GM23338 (cell line): Measurements from ENCODE around the gene PTPRJ. TPM values are rescaled to one million over a fixed set of nuclear protein-coding genes. Genes with fewer than 3 reads are reported as not detected.

Source experiments
- ATAC-seq: fragments of 200-7000 bp; cut with Tn5 transposase; 3 replicates; pipeline ENCODE4 v1.9.1; 2020
- DNase-seq: peaks from one replicate; pipeline ENCODE4 v3.0.0-alpha.2; 2015; ENCODE audit warnings: low spot score
- H2AFZ ChIP-seq: fragments of 200-600 bp; sonication (generic); 2 replicates; pipeline ENCODE4 v1.8.0; 2016; ENCODE audit warnings: antibody characterized with exemption, mild to moderate bottlenecking, moderate library complexity
- H3F3A ChIP-seq: fragments of 200-600 bp; sonication (generic); replicated peaks from 2 replicates; pipeline ENCODE4 v1.8.0; 2017; ENCODE audit warnings: antibody characterized with exemption, mixed run types, low read depth
- H3K27ac ChIP-seq: fragments of 200-600 bp; sonication (generic); 2 replicates; pipeline ENCODE4 v1.6.1; 2016; ENCODE audit warnings: low read depth
- H3K27me3 ChIP-seq: fragments of 200-600 bp; sonication (generic); 2 replicates; pipeline ENCODE4 v1.8.0; 2016; ENCODE audit warnings: mild to moderate bottlenecking, mixed run types, moderate library complexity; ENCODE audit not compliant: insufficient read depth
- H3K36me3 ChIP-seq: fragments of 200-600 bp; sonication (generic); 2 replicates; pipeline ENCODE4 v1.8.0; 2016; ENCODE audit warnings: mild to moderate bottlenecking; ENCODE audit not compliant: insufficient read depth
- H3K4me1 ChIP-seq: fragments of 200-600 bp; sonication (generic); 2 replicates; pipeline ENCODE4 v1.8.0; 2016; ENCODE audit warnings: mild to moderate bottlenecking, moderate library complexity; ENCODE audit not compliant: insufficient read depth
- H3K4me2 ChIP-seq: fragments of 200-600 bp; sonication (generic); 2 replicates; pipeline ENCODE4 v1.7.1; 2017; ENCODE audit warnings: mixed run types
- H3K4me3 ChIP-seq: fragments of 200-600 bp; sonication (generic); 2 replicates; pipeline ENCODE4 v1.6.1; 2016; ENCODE audit warnings: mixed run types
- H3K79me2 ChIP-seq: fragments of 200-600 bp; sonication (generic); replicated peaks from 2 replicates; pipeline ENCODE4 v1.8.0; 2017; ENCODE audit warnings: mild to moderate bottlenecking; ENCODE audit not compliant: insufficient read depth
- H3K9me2 ChIP-seq: fragments of 200-600 bp; sonication (generic); 2 replicates; pipeline ENCODE4 v1.8.0; 2017; ENCODE audit not compliant: insufficient read depth
- H4K20me1 ChIP-seq: fragments of 200-600 bp; sonication (generic); replicated peaks from 2 replicates; pipeline ENCODE4 v1.8.0; 2017; ENCODE audit warnings: mild to moderate bottlenecking; ENCODE audit not compliant: insufficient read depth
- H3K27ac Mint-ChIP-seq: 2 replicates; pipeline ENCODE4 v1.8.0; 2020; ENCODE audit warnings: inconsistent platforms, mild to moderate bottlenecking, moderate library complexity, mixed read lengths
- H3K27me3 Mint-ChIP-seq: 3 replicates; pipeline ENCODE4 v1.8.0; 2022; ENCODE audit warnings: low read depth, mild to moderate bottlenecking, moderate library complexity, mixed read lengths, inconsistent platforms; ENCODE audit not compliant: insufficient read depth, poor library complexity
- H3K36me3 Mint-ChIP-seq: 3 replicates; pipeline ENCODE4 v1.8.0; 2021; ENCODE audit warnings: low read depth, mild to moderate bottlenecking, inconsistent platforms, moderate library complexity, mixed read lengths
- H3K4me1 Mint-ChIP-seq: 3 replicates; pipeline ENCODE4 v1.8.0; 2020; ENCODE audit warnings: mild to moderate bottlenecking, inconsistent platforms, mixed read lengths
- H3K4me3 Mint-ChIP-seq: 3 replicates; pipeline ENCODE4 v1.8.0; 2021; ENCODE audit warnings: moderate library complexity, mild to moderate bottlenecking, inconsistent platforms, mixed read lengths
- H3K9me3 Mint-ChIP-seq: 3 replicates; pipeline ENCODE4 v1.8.0; 2020; ENCODE audit warnings: moderate library complexity, mild to moderate bottlenecking, inconsistent platforms, mixed read lengths
- CREB1 ChIP-seq: fragments of 250-450 bp; sonication (Bioruptor Pico); IDR thresholded peaks from 2 replicates; pipeline ENCODE4 v1.5.0; 2020; ENCODE audit warnings: low read depth, mild to moderate bottlenecking, moderate library complexity
- EZH2 ChIP-seq: fragments of 200-600 bp; sonication (generic); IDR thresholded peaks from one replicate; pipeline ENCODE4 v1.8.0; 2017; ENCODE audit warnings: antibody characterized with exemption, mild to moderate bottlenecking, low read depth; ENCODE audit not compliant: unreplicated experiment
- EZH2phosphoT487 ChIP-seq: fragments of 200-600 bp; sonication (generic); IDR thresholded peaks from one replicate; pipeline ENCODE4 v1.8.1; 2018; ENCODE audit warnings: antibody characterized with exemption; ENCODE audit not compliant: unreplicated experiment
- JUNB ChIP-seq: IDR thresholded peaks from one replicate; pipeline ENCODE4 v1.6.1; 2016; ENCODE audit warnings: antibody characterized with exemption; ENCODE audit not compliant: unreplicated experiment
- NANOG ChIP-seq: IDR thresholded peaks from 2 replicates; pipeline ENCODE4 v1.6.1; 2016; ENCODE audit warnings: antibody characterized with exemption, borderline replicate concordance
- POLR2AphosphoS5 ChIP-seq: IDR thresholded peaks from 2 replicates; pipeline ENCODE4 v1.6.1; 2016; ENCODE audit warnings: antibody characterized with exemption, low read depth
- STAT1 ChIP-seq: IDR thresholded peaks from one replicate; pipeline ENCODE4 v1.6.1; 2016; ENCODE audit warnings: antibody characterized with exemption; ENCODE audit not compliant: unreplicated experiment
- ZNF114 ChIP-seq: fragments of 250-450 bp; sonication (Bioruptor Pico); IDR thresholded peaks from 2 replicates; pipeline ENCODE4 v1.5.0; 2020; ENCODE audit warnings: mild to moderate bottlenecking, moderate library complexity
- ZNF331 ChIP-seq: fragments of 250-450 bp; sonication (Bioruptor Pico); IDR thresholded peaks from 2 replicates; pipeline ENCODE4 v1.5.0; 2020; ENCODE audit warnings: low read depth, mild to moderate bottlenecking, moderate library complexity
- polyA plus RNA-seq: library from polyadenylated mRNA; unstranded; fragments of >200 nt; fragmentation: Nextera tagmentation; extraction: Ambion mirVana; gene quantifications from 2 replicates; pipeline ENCODE4 v1.2.1, GENCODE V29; 2016
- total RNA-seq: library from RNA; depleted of rRNA; stranded (reverse); fragments of >200 nt; shearing (Covaris generic); gene quantifications from 2 replicates; pipeline ENCODE4 v1.2.3, GENCODE V29; 2014
- TF ChIP-seq, protein P1 (sequence below): IDR thresholded peaks from 2 replicates; pipeline ENCODE4 v1.6.1; 2016; ENCODE audit warnings: antibody characterized with exemption
- TF ChIP-seq, protein P2 (sequence below), 2 experiments: fragments of 200-600 bp in 1 of 2; sonication (generic) in 1 of 2; conservative IDR thresholded peaks; 2 replicates each; pipeline versions ENCODE4 v1.5.1 to v1.6.1; 2016 to 2017; ENCODE audit warnings: antibody characterized with exemption in 2 of 2, low read depth in 2 of 2, mild to moderate bottlenecking in 2 of 2, moderate library complexity in 1 of 2
- TF ChIP-seq, protein P3 (sequence below): fragments of 250-450 bp; sonication (Bioruptor Pico); IDR thresholded peaks from 2 replicates; pipeline ENCODE4 v1.5.0; 2020; ENCODE audit warnings: mild to moderate bottlenecking, moderate library complexity
- TF ChIP-seq, protein P4 (sequence below): IDR thresholded peaks from one replicate; pipeline ENCODE4 v1.6.1; 2018; ENCODE audit warnings: antibody characterized with exemption; ENCODE audit not compliant: unreplicated experiment

The PTPRJ gene
- total and polyA plus RNA-seq, 2 experiments from 2014 or later: 4.2 to 16.0 TPM

DNA sequence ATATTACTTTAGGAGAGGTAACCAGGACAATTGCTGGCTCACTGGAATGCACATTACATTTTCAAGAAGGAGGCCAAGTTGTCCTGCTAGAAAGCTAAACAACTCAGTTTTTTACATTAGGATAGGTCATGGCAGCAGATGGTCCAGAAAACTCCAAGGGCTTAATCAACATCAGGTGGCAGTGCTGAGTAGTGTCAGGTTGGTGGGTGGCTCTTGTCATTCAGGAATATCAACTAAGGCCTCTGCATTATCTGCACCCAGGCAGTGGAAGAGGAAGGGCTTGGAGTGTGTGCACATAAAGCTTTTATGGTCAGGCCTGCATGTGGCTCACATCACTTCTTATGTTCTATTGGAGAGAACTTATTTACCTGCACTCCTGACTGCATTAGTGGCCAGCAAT lies 204.1 kb downstream of the PTPRJ start:
- TF ChIP-seq CREB1 (CRISPR knock-in tag) (no peak), NANOG (no peak), POLR2AphosphoS5 (no peak), ZNF114 (no peak), ZNF331 (CRISPR knock-in tag) (no peak), STAT1 (no peak), EZH2 (no peak), EZH2phosphoT487 (no peak), JUNB (no peak)
- TF ChIP-seq, protein P1, sequence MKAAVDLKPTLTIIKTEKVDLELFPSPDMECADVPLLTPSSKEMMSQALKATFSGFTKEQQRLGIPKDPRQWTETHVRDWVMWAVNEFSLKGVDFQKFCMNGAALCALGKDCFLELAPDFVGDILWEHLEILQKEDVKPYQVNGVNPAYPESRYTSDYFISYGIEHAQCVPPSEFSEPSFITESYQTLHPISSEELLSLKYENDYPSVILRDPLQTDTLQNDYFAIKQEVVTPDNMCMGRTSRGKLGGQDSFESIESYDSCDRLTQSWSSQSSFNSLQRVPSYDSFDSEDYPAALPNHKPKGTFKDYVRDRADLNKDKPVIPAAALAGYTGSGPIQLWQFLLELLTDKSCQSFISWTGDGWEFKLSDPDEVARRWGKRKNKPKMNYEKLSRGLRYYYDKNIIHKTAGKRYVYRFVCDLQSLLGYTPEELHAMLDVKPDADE: no peak
- TF ChIP-seq, protein P2, sequence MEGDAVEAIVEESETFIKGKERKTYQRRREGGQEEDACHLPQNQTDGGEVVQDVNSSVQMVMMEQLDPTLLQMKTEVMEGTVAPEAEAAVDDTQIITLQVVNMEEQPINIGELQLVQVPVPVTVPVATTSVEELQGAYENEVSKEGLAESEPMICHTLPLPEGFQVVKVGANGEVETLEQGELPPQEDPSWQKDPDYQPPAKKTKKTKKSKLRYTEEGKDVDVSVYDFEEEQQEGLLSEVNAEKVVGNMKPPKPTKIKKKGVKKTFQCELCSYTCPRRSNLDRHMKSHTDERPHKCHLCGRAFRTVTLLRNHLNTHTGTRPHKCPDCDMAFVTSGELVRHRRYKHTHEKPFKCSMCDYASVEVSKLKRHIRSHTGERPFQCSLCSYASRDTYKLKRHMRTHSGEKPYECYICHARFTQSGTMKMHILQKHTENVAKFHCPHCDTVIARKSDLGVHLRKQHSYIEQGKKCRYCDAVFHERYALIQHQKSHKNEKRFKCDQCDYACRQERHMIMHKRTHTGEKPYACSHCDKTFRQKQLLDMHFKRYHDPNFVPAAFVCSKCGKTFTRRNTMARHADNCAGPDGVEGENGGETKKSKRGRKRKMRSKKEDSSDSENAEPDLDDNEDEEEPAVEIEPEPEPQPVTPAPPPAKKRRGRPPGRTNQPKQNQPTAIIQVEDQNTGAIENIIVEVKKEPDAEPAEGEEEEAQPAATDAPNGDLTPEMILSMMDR (conservative IDR thresholded peaks at IDR 0.05; ENCODE audit: low read depth in 2 of 2): no peak
- TF ChIP-seq, protein P3, sequence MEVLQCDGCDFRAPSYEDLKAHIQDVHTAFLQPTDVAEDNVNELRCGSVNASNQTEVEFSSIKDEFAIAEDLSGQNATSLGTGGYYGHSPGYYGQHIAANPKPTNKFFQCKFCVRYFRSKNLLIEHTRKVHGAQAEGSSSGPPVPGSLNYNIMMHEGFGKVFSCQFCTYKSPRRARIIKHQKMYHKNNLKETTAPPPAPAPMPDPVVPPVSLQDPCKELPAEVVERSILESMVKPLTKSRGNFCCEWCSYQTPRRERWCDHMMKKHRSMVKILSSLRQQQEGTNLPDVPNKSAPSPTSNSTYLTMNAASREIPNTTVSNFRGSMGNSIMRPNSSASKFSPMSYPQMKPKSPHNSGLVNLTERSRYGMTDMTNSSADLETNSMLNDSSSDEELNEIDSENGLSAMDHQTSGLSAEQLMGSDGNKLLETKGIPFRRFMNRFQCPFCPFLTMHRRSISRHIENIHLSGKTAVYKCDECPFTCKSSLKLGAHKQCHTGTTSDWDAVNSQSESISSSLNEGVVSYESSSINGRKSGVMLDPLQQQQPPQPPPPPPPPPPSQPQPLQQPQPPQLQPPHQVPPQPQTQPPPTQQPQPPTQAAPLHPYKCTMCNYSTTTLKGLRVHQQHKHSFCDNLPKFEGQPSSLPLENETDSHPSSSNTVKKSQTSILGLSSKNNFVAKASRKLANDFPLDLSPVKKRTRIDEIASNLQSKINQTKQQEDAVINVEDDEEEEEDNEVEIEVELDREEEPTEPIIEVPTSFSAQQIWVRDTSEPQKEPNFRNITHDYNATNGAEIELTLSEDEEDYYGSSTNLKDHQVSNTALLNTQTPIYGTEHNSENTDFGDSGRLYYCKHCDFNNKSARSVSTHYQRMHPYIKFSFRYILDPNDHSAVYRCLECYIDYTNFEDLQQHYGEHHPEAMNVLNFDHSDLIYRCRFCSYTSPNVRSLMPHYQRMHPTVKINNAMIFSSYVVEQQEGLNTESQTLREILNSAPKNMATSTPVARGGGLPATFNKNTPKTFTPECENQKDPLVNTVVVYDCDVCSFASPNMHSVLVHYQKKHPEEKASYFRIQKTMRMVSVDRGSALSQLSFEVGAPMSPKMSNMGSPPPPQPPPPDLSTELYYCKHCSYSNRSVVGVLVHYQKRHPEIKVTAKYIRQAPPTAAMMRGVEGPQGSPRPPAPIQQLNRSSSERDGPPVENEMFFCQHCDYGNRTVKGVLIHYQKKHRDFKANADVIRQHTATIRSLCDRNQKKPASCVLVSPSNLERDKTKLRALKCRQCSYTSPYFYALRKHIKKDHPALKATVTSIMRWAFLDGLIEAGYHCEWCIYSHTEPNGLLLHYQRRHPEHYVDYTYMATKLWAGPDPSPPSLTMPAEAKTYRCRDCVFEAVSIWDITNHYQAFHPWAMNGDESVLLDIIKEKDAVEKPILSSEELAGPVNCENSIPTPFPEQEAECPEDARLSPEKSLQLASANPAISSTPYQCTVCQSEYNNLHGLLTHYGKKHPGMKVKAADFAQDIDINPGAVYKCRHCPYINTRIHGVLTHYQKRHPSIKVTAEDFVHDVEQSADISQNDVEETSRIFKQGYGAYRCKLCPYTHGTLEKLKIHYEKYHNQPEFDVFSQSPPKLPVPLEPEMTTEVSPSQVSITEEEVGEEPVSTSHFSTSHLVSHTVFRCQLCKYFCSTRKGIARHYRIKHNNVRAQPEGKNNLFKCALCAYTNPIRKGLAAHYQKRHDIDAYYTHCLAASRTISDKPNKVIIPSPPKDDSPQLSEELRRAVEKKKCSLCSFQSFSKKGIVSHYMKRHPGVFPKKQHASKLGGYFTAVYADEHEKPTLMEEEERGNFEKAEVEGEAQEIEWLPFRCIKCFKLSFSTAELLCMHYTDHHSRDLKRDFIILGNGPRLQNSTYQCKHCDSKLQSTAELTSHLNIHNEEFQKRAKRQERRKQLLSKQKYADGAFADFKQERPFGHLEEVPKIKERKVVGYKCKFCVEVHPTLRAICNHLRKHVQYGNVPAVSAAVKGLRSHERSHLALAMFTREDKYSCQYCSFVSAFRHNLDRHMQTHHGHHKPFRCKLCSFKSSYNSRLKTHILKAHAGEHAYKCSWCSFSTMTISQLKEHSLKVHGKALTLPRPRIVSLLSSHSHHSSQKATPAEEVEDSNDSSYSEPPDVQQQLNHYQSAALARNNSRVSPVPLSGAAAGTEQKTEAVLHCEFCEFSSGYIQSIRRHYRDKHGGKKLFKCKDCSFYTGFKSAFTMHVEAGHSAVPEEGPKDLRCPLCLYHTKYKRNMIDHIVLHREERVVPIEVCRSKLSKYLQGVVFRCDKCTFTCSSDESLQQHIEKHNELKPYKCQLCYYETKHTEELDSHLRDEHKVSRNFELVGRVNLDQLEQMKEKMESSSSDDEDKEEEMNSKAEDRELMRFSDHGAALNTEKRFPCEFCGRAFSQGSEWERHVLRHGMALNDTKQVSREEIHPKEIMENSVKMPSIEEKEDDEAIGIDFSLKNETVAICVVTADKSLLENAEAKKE: no peak
- TF ChIP-seq, protein P4, sequence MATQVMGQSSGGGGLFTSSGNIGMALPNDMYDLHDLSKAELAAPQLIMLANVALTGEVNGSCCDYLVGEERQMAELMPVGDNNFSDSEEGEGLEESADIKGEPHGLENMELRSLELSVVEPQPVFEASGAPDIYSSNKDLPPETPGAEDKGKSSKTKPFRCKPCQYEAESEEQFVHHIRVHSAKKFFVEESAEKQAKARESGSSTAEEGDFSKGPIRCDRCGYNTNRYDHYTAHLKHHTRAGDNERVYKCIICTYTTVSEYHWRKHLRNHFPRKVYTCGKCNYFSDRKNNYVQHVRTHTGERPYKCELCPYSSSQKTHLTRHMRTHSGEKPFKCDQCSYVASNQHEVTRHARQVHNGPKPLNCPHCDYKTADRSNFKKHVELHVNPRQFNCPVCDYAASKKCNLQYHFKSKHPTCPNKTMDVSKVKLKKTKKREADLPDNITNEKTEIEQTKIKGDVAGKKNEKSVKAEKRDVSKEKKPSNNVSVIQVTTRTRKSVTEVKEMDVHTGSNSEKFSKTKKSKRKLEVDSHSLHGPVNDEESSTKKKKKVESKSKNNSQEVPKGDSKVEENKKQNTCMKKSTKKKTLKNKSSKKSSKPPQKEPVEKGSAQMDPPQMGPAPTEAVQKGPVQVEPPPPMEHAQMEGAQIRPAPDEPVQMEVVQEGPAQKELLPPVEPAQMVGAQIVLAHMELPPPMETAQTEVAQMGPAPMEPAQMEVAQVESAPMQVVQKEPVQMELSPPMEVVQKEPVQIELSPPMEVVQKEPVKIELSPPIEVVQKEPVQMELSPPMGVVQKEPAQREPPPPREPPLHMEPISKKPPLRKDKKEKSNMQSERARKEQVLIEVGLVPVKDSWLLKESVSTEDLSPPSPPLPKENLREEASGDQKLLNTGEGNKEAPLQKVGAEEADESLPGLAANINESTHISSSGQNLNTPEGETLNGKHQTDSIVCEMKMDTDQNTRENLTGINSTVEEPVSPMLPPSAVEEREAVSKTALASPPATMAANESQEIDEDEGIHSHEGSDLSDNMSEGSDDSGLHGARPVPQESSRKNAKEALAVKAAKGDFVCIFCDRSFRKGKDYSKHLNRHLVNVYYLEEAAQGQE: no peak
- Mint-ChIP-seq H3K4me3 (no peak overlapping the region), H3K27ac (no peak overlapping the region), H3K36me3 (peaks cover 8% of the 10 kb centered on the region; the same call in 2 of the 3 replicates), H3K4me1 (no peaks in the 10 kb centered on the region), H3K9me3 (peaks cover 80% of the 10 kb centered on the region), H3K27me3 (peaks cover 4% of the 10 kb centered on the region)
- Histone ChIP-seq H2AFZ (no peak overlapping the region), H3K27ac (no peak overlapping the region), H3K4me2 (no peak overlapping the region), H3K36me3 (no peaks in the 10 kb centered on the region; the same call in 1 of the 2 replicates), H3F3A (no peaks in the 10 kb centered on the region), H3K9me2 (no peaks in the 10 kb centered on the region), H3K4me1 (no peaks in the 10 kb centered on the region), H4K20me1 (no peaks in the 10 kb centered on the region), H3K79me2 (no peaks in the 10 kb centered on the region), H3K27me3 (no peaks in the 10 kb centered on the region), H3K4me3 (no peak overlapping the region)
- ATAC-seq (no peak), DNase-seq (no peak)
